Measurements from ENCODE around the gene INO80. TPM values are rescaled to one million over a fixed set of nuclear protein-coding genes. Genes with fewer than 3 reads are reported as not detected.

The INO80 gene
- total RNA-seq, 2 donors from 2014 or later, result 9.4 to 16.4 TPM

GRCh38 chr15:41022487-41023090 lies 93.5 kb downstream of the INO80 start:
- Histone ChIP-seq H3K27me3 (no peaks in the 10 kb centered on the region), H3K4me3 (no peak overlapping the region), H3K4me1 (peaks cover 0 to 13% of the 10 kb centered on the region in 2 donors), H3K27ac (no peak overlapping the region), H3K9me3 (no peaks in the 10 kb centered on the region), H3K36me3 (peaks cover 32% of the 10 kb centered on the region)
- no peak for DNase-seq (ENCODE audit: low spot score)
- TF ChIP-seq CTCF (IDR thresholded peaks at IDR 0.05), result peak; percentile 38 to 77

- peaks cover 29% of the 10 kb centered on the region for H3K36me3 ChIP-seq
- H3K27ac ChIP-seq, result no peak overlapping the region
- no peak overlapping the region for H3K4me3 ChIP-seq
- H3K4me1 ChIP-seq, result peaks cover 0 to 24% of the 10 kb centered on the region in 2 donors
- no peaks in the 10 kb centered on the region for H3K9me3 ChIP-seq
- DNase-seq (ENCODE audit: low spot score), result no peak
- no peaks in the 10 kb centered on the region for H3K27me3 ChIP-seq
- TF ChIP-seq CTCF (IDR thresholded peaks at IDR 0.05), result no peak
These were observed 95.3 kb downstream of the INO80 start for GRCh38 chr15:41020829-41021228.

GRCh38 chr15:41020311-41020710 lies 95.8 kb downstream of the INO80 start:
- peak overlapping the region in 1 of 2 donors; percentile 18 for H3K27ac ChIP-seq
- H3K27me3 ChIP-seq, result no peaks in the 10 kb centered on the region

GRCh38 chr15:41019174-41019573 lies 96.9 kb downstream of the INO80 start:
- TF ChIP-seq CTCF (IDR thresholded peaks at IDR 0.05), result no peak
- peaks cover 0 to 17% of the 10 kb centered on the region in 2 donors for H3K4me1 ChIP-seq
- H3K9me3 ChIP-seq, result no peaks in the 10 kb centered on the region
- peaks cover 42% of the 10 kb centered on the region for H3K36me3 ChIP-seq
- H3K27ac ChIP-seq, result no peak overlapping the region
- H3K27me3 ChIP-seq, result no peaks in the 10 kb centered on the region
- DNase-seq (ENCODE audit: low spot score), result no peak
- H3K4me3 ChIP-seq, result no peak overlapping the region

More at GRCh38 chr15:41020311-41020710, 95.8 kb downstream of the INO80 start:
- no peaks in the 10 kb centered on the region for H3K9me3 ChIP-seq
- peaks cover 34% of the 10 kb centered on the region for H3K36me3 ChIP-seq
- DNase-seq (ENCODE audit: low spot score), result no peak
- TF ChIP-seq CTCF (IDR thresholded peaks at IDR 0.05), result no peak
- H3K4me3 ChIP-seq, result no peak overlapping the region
- peaks cover 0 to 24% of the 10 kb centered on the region in 2 donors for H3K4me1 ChIP-seq

GRCh38 chr15:41018534-41018933 lies 97.5 kb downstream of the INO80 start:
- no peaks in the 10 kb centered on the region for H3K9me3 ChIP-seq
- no peak for DNase-seq (ENCODE audit: low spot score)
- no peaks in the 10 kb centered on the region for H3K27me3 ChIP-seq
- H3K4me3 ChIP-seq, result no peak overlapping the region
- peaks cover 44% of the 10 kb centered on the region for H3K36me3 ChIP-seq
- peaks cover 0 to 15% of the 10 kb centered on the region in 2 donors for H3K4me1 ChIP-seq
- peak in 1 of 2 donors; percentile 59 for TF ChIP-seq CTCF (IDR thresholded peaks at IDR 0.05)
- H3K27ac ChIP-seq, result no peak overlapping the region

Measured in right atrium auricular region (tissue), 2 donors.